Ishikawa (cell line): ENCODE measurements around the gene NOL4L.

Experiments used
- CEBPB ChIP-seq: IDR thresholded peaks from 2 replicates; pipeline ENCODE4 v1.6.1; 2012
- CREB1 ChIP-seq: IDR thresholded peaks from 2 replicates; pipeline ENCODE4 v1.6.1; 2012; ENCODE audit warnings: low read depth
- EGR1 ChIP-seq: IDR thresholded peaks from 2 replicates; pipeline ENCODE4 v1.6.1; 2012
- EP300 ChIP-seq: IDR thresholded peaks from 2 replicates; pipeline ENCODE4 v1.6.1; 2012; ENCODE audit warnings: borderline replicate concordance
- FOXM1 ChIP-seq: IDR thresholded peaks from 2 replicates; pipeline ENCODE4 v1.6.1; 2012; ENCODE audit warnings: low read depth, borderline replicate concordance
- NFIC ChIP-seq: IDR thresholded peaks from 2 replicates; pipeline ENCODE4 v1.6.1; 2012
- RAD21 ChIP-seq: IDR thresholded peaks from 2 replicates; pipeline ENCODE4 v1.6.1; 2012; ENCODE audit warnings: low read depth
- TAF1 ChIP-seq: IDR thresholded peaks from 2 replicates; pipeline ENCODE4 v1.6.1; 2012; ENCODE audit warnings: low read depth, mild to moderate bottlenecking
- TCF12 ChIP-seq: IDR thresholded peaks from 2 replicates; pipeline ENCODE4 v1.6.1; 2012; ENCODE audit warnings: low read depth
- TEAD4 ChIP-seq: IDR thresholded peaks from 2 replicates; pipeline ENCODE4 v1.6.1; 2012
- YY1 ChIP-seq: IDR thresholded peaks from 2 replicates; pipeline ENCODE4 v1.6.1; 2012; ENCODE audit warnings: low read depth
- ZBTB7A ChIP-seq: IDR thresholded peaks from 2 replicates; pipeline ENCODE4 v1.6.1; 2012; ENCODE audit warnings: low read depth
- TF ChIP-seq, protein P1 (sequence below): IDR thresholded peaks from 2 replicates; pipeline ENCODE4 v1.6.1; 2012; ENCODE audit warnings: low read depth, mild to moderate bottlenecking
- TF ChIP-seq, protein P2 (sequence below): IDR thresholded peaks from 2 replicates; pipeline ENCODE4 v1.6.1; 2012
- TF ChIP-seq, protein P3 (sequence below): IDR thresholded peaks from 2 replicates; pipeline ENCODE4 v1.6.1; 2012

The NOL4L gene

DNA sequence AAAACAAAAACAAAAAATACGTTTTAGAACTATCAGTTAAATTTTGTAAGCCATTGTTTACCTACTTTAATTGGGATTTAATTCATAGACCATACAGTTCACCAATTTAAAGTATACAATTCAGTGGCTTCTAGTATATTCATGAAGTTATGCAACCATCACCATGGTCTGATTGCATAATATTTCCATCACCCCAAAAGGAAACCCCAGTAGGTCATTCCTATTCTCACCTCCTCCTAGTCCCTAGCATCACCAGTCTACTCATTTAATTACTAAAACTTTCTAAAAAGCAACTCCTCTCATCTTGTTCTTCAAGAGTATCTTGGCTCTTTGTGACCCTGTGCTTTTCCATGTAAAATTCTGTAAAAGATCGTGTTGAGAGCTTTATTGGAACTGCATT is 166.8 kb downstream of the NOL4L start:
- no peak for TF ChIP-seq TEAD4
- TF ChIP-seq TAF1: no peak
- TF ChIP-seq RAD21: no peak
- no peak for TF ChIP-seq EP300

DNA sequence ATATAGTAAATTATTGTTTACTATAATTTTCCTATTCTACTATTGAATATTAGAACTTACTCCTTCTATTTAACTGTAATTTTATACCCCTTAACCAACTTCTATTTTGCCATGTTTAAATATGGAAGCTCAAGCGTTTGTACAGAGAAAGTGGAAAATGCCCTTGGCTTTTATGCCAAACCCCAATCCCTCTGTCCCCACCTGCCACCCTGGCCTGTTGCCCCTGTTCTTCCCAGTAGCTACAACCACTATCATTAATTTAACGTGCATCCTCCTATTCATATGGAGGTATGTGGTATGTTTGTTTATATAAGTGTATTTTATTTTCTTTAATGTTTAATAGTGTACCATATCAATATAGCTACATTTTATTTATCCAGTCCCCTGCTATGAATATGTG is 168.9 kb downstream of the NOL4L start:
- TF ChIP-seq FOXM1 (no peak), YY1 (no peak), TAF1 (no peak), CREB1 (no peak), CEBPB (no peak), TEAD4 (no peak), TCF12 (no peak), EP300 (no peak), ZBTB7A (no peak), EGR1 (no peak), RAD21 (no peak), NFIC (no peak)
- TF ChIP-seq, protein P1, sequence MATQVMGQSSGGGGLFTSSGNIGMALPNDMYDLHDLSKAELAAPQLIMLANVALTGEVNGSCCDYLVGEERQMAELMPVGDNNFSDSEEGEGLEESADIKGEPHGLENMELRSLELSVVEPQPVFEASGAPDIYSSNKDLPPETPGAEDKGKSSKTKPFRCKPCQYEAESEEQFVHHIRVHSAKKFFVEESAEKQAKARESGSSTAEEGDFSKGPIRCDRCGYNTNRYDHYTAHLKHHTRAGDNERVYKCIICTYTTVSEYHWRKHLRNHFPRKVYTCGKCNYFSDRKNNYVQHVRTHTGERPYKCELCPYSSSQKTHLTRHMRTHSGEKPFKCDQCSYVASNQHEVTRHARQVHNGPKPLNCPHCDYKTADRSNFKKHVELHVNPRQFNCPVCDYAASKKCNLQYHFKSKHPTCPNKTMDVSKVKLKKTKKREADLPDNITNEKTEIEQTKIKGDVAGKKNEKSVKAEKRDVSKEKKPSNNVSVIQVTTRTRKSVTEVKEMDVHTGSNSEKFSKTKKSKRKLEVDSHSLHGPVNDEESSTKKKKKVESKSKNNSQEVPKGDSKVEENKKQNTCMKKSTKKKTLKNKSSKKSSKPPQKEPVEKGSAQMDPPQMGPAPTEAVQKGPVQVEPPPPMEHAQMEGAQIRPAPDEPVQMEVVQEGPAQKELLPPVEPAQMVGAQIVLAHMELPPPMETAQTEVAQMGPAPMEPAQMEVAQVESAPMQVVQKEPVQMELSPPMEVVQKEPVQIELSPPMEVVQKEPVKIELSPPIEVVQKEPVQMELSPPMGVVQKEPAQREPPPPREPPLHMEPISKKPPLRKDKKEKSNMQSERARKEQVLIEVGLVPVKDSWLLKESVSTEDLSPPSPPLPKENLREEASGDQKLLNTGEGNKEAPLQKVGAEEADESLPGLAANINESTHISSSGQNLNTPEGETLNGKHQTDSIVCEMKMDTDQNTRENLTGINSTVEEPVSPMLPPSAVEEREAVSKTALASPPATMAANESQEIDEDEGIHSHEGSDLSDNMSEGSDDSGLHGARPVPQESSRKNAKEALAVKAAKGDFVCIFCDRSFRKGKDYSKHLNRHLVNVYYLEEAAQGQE: no peak
- TF ChIP-seq, protein P2, sequence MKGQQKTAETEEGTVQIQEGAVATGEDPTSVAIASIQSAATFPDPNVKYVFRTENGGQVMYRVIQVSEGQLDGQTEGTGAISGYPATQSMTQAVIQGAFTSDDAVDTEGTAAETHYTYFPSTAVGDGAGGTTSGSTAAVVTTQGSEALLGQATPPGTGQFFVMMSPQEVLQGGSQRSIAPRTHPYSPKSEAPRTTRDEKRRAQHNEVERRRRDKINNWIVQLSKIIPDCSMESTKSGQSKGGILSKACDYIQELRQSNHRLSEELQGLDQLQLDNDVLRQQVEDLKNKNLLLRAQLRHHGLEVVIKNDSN: no peak
- TF ChIP-seq, protein P3, sequence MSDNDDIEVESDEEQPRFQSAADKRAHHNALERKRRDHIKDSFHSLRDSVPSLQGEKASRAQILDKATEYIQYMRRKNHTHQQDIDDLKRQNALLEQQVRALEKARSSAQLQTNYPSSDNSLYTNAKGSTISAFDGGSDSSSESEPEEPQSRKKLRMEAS: no peak

DNA sequence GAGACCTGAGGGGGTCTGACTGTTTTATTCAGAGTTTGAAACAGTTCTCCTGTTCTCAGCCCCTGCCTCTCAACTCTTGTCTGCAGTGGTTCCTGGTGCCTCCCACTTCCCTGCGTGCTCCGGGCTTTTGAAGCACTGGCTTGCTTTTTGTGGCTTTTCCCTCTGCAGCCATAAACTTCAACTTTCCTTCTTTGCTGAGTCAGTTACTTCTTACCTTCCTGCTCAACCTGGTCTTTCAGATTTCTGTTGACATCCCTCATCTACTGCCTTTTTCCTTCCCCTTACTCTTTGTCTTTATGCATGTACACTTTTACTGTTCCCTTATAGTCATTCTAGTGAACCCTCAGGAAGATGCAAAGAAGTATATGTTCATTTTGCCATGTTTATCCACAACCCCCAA is 169.6 kb downstream of the NOL4L start:
- TF ChIP-seq ZBTB7A (no peak), FOXM1 (no peak)

DNA sequence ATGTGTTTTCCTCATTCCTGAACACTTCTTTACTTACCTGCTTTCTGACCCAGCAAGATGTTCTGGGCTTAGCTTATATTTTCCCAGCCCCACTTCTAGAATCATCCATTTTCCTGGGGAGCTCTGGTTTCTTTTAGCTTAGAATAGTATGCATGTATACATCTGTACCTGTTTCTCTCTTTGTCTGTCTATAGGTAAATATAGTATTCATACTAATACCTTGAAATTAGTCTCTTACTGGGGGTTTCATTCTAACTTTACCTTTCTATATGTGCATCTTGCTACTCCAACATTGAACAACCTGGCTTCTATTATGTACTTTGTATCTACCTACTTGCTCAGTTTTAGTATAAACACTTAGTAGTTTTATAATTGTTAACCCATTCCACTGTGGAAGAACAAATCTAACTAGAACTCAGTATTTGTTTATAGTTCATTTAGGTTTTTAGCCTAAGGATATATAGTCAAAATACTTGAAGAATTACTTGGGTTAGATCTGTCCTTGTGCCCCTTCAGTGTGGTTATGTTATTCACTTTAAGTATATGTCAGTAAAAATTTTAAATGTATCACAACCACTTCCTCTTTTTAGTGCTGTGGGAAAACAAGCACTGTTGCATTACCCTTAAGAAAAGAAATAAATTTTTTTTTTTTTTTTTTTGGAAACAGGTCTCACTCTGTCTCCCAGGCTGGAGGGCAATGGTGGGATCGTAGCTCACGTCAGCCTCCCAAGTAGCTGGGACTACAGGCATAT is 173.0 kb downstream of the NOL4L start:
- TF ChIP-seq FOXM1: no peak
- TF ChIP-seq, protein P2: no peak
- no peak for TF ChIP-seq TEAD4
- TF ChIP-seq TAF1: no peak
- no peak for TF ChIP-seq EP300
- no peak for TF ChIP-seq NFIC
- TF ChIP-seq ZBTB7A: no peak
- TF ChIP-seq EGR1: no peak

DNA sequence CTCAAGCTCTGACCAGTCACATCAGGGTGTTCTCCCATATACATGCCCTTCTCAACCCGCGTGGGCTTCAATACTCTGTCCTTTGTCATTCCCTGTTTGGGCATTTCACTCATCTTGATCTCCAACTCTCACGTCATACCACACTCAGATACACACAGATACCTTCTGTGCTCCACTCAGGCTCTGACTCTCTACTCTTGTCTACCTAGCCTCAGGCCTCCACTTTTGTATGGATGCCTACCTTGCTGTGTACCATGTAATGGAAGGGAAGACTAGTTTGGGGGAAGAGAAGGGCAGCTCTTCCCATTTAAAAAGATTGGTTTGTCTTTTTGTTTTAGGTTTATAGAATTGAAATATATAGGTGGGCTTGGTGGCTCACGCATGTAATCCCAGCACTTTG is 178.4 kb downstream of the NOL4L start:
- TF ChIP-seq CREB1: no peak
- no peak for TF ChIP-seq ZBTB7A
- TF ChIP-seq FOXM1: no peak
- TF ChIP-seq, protein P1: no peak
- no peak for TF ChIP-seq TEAD4
- TF ChIP-seq, protein P3: no peak
- no peak for TF ChIP-seq NFIC
- TF ChIP-seq CEBPB: no peak
- TF ChIP-seq, protein P2: no peak
- no peak for TF ChIP-seq RAD21
- no peak for TF ChIP-seq TCF12
- no peak for TF ChIP-seq TAF1
- no peak for TF ChIP-seq EP300
- TF ChIP-seq YY1: no peak
- no peak for TF ChIP-seq EGR1

DNA sequence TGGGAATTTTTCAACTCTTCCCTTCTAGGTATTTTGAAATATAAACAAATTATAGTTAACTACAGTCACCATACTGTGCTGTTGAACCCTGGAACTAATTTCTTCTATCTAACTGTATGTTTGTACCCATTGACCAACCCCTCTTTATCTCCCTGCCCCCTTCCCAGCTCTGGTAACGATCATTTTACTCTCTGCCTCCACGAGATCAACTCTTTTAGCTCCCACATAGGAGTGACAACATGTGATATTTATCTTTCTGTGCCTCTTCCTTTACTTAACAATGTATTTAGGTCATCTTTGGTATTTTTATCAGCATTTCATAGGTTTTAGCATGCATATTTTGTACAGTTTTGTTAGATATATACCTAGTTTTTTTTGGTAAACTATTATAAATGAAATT is 181.1 kb downstream of the NOL4L start:
- TF ChIP-seq RAD21 (no peak), CEBPB (no peak), FOXM1 (no peak), EP300 (no peak), TEAD4 (no peak), EGR1 (no peak), ZBTB7A (no peak), NFIC (no peak), TCF12 (no peak), YY1 (no peak), CREB1 (no peak), TAF1 (no peak)
- TF ChIP-seq, protein P1: no peak
- TF ChIP-seq, protein P2: no peak
- TF ChIP-seq, protein P3: no peak
